Mucosa of rectum (tissue), 2 donors: ENCODE measurements around the gene SDK1.

ENCODE experiments used
- H3K27ac ChIP-seq, 2 donors: one replicate each; pipeline ENCODE4 v1.7.0; 2013; ENCODE audit warnings: inconsistent platforms in 2 of 2, low read depth in 2 of 2, low read length in 2 of 2
- H3K27me3 ChIP-seq, 2 donors: one replicate each; pipeline ENCODE4 v1.7.0; 2013; ENCODE audit warnings: low read length in 2 of 2; ENCODE audit not compliant: control insufficient read depth in 2 of 2, insufficient read depth in 2 of 2
- H3K36me3 ChIP-seq, 2 donors: one replicate each; pipeline ENCODE4 v1.7.0; 2013; ENCODE audit warnings: low read length in 2 of 2; ENCODE audit not compliant: control insufficient read depth in 2 of 2, insufficient read depth in 2 of 2
- H3K4me1 ChIP-seq, 2 donors: one replicate each; pipeline ENCODE4 v1.7.0; 2013; ENCODE audit warnings: low read length in 2 of 2, mild to moderate bottlenecking in 1 of 2; ENCODE audit not compliant: control insufficient read depth in 2 of 2, insufficient read depth in 2 of 2
- H3K4me3 ChIP-seq, 2 donors: one replicate each; pipeline ENCODE4 v1.7.0; 2013; ENCODE audit warnings: low read length in 2 of 2
- H3K9ac ChIP-seq, 2 donors: one replicate each; pipeline ENCODE4 v1.7.0; 2013; ENCODE audit warnings: low read length in 2 of 2, low read depth in 1 of 2, mild to moderate bottlenecking in 1 of 2
- H3K9me3 ChIP-seq, 2 donors: one replicate each; pipeline ENCODE4 v1.7.0; 2013; ENCODE audit warnings: low read length in 2 of 2; ENCODE audit not compliant: control insufficient read depth in 2 of 2
- donor health status: healthy.
- donor health status: Normal muscosa, but diverticular disease.

The SDK1 gene

DNA sequence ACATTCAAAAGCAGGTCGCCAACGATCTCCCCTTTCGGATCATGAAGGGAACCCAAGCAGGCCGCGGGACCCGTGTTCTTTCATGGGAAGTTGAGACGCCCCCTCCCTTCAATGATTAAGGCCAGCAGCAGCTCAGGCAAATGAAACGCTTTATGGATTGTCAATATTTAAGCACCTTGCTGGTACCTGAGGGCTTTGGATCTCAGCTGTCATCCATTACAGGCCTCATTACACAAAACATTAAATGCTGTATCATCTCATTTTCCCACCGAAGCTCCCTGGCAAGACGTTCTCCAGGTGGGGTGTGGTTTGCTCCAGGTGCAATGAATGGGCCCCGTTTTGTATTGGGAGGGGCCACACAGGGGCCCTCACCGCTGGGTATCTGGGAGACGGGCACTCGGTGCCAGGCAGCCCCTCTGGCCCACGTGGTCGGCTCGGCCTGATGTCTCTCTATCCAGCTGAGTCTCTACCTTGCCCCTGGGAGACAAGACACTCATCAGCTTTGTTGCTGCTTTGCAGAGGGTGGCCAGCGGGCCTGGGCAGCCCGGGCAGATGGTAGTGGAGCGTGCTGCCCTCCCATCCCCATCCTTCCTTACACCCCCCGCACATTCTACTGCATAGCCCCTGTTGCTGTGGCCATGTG is 925.0 kb downstream of the SDK1 start:
- H3K27ac ChIP-seq, result no peak overlapping the region
- no peaks in the 10 kb centered on the region for H3K27me3 ChIP-seq
- no peak overlapping the region for H3K9ac ChIP-seq
- H3K9me3 ChIP-seq, result no peaks in the 10 kb centered on the region
- no peak overlapping the region for H3K4me3 ChIP-seq
- peaks cover 0 to 2% of the 10 kb centered on the region in 2 donors for H3K36me3 ChIP-seq
- no peaks in the 10 kb centered on the region for H3K4me1 ChIP-seq

DNA sequence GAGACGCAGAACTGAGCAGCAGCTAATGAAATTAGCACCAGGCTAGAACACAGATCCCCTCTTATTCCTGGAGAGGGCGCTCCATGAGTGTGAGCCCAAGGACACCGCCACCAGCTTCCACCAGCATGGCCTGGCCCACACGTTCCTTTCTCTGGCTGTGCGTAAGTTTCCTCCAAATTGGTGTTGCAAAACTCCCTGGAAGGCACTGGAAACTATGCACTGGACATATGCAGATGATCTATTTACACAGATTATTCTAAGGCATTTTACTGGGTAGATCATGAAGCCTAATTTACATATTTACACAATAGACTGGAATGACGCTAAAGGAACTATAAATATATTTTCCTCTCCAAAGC is 925.5 kb downstream of the SDK1 start:
- no peak overlapping the region for H3K4me3 ChIP-seq
- no peaks in the 10 kb centered on the region for H3K4me1 ChIP-seq
- peaks cover 0 to 2% of the 10 kb centered on the region in 2 donors for H3K36me3 ChIP-seq
- H3K9me3 ChIP-seq, result no peaks in the 10 kb centered on the region
- H3K9ac ChIP-seq, result no peak overlapping the region
- no peaks in the 10 kb centered on the region for H3K27me3 ChIP-seq
- no peak overlapping the region for H3K27ac ChIP-seq

DNA sequence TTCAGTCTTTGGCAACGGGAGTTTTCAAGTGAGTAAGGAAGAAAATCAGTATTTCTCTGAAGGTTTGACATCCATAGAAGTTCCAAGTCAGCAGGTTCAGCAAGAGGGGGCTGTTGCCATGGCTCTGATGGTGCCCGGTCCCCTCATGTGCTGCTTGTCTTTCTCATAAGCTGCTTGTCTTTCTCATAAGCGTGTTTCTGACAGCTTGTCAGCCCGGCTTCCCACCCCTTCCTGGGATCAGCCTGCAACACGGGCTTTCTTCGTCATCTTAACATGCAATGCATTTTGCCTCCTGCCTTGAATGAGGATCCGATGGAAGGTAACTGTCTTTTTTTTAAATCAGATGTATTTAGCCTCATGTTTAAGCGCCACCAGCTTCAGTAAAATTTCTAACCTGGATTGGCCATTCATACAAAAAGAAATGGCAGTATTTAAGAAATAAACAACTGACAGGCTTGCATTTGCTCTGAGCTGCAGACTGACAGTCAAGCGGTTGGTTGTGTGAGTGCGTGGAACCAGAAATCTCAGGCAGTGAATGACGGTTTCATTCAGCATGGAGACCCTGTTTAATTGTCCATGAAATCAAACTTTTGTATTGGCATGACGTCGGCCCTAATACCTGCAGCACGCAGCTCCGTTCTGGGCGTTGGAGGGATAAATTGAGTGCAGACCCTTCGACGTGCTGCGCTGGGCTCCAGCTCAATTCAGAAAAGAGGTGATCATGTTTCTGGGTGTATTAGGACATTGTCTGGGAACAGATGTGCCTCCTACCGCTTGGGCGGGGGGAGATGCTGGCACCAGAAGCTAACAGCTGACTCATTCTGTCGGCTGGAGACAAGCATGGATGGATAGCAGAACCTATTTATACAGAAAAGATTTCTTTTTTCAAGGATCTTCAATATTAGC is 926.3 kb downstream of the SDK1 start:
- no peak overlapping the region for H3K4me3 ChIP-seq

DNA sequence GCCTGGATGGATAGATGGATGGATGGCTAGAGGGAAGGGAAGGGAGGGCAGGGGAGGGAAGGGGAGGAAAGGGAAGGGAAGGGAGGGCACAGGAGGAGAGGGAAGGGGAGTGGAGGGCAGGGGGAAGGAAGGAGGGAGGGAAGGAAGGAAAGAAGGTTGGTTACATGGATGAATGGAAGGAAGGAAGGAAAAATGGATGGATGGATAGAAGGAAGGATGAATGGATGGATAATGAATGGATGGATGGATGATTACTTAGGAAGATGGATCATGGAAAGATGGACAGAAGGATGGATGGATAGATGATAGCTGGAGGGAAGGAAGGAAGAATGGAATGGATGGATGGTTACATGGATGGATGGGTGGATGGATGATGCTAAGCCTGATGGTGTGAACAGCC is 929.3 kb downstream of the SDK1 start:
- H3K4me1 ChIP-seq, result no peaks in the 10 kb centered on the region
- no peaks in the 10 kb centered on the region for H3K9me3 ChIP-seq
- H3K4me3 ChIP-seq, result no peak overlapping the region
- no peak overlapping the region for H3K27ac ChIP-seq
- H3K9ac ChIP-seq, result no peak overlapping the region
- H3K36me3 ChIP-seq, result no peaks in the 10 kb centered on the region
- H3K27me3 ChIP-seq, result no peaks in the 10 kb centered on the region

More for the DNA sequence above, 926.3 kb downstream of the SDK1 start:
- Histone ChIP-seq H3K9ac (no peak overlapping the region), H3K36me3 (peaks cover 0 to 2% of the 10 kb centered on the region in 2 donors), H3K4me1 (no peaks in the 10 kb centered on the region), H3K9me3 (no peaks in the 10 kb centered on the region), H3K27ac (no peak overlapping the region), H3K27me3 (no peaks in the 10 kb centered on the region)

DNA sequence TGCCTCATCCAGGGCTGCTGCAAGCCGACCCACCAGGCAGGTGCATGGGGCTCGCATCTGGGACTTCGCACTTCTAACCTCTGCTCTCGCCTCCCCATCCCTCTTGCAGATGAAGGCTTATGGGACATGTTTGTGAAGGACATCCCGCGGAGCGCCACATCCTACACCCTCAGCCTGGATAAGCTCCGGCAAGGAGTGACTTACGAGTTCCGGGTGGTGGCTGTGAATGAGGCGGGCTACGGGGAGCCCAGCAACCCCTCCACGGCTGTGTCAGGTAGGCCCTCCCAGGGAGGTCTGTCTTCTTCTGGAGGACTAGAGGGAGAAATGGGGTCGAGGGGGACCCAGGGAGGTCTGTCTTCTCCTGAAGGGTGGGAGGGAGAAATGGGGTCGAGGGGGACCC is 932.1 kb downstream of the SDK1 start:
- Histone ChIP-seq H3K4me1 (no peaks in the 10 kb centered on the region), H3K9me3 (no peaks in the 10 kb centered on the region), H3K4me3 (no peak overlapping the region), H3K27me3 (no peaks in the 10 kb centered on the region), H3K36me3 (no peaks in the 10 kb centered on the region), H3K9ac (no peak overlapping the region), H3K27ac (no peak overlapping the region)

DNA sequence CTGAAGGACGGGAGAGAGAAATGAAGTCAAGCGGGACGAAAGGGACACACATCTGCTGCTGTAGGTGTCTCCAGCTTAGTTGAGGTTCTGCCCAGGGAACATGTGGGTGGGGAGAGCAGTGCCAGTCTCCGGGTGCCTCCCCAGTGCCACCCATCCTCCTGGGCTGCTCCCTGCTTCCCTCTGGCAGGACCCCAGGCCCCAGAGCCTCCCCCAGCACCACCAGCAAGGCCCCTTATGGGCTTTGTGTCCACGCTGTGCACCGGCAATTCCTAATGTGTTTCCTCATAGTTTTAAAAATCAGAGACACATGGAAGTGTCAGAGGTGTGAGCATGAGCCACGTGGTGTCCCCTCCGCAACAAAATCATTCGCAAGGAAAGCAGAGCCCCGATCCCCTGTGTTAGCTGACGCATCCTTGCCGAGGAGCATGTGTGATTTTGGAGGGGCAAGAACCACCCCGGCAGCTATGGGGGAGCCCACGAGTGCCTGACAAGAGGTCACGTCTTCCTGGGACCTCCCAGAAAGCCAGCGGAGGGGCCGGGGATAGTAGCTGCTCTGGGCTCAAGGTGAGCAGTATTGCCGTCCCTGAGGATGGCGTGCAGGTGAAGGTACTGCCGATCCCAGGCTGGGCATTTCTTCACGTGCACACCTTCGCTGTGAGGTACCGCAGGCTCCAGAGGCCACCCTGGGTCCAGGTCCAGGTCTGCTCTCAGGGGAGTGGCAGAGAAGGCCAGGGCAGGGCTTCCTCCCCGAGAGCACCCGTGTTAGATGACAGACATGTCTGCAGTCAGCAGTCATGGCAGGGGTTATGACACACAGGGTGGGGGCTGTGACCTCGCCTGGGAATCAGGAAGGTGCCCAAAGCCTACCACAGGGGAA is 932.8 kb downstream of the SDK1 start:
- Histone ChIP-seq H3K27ac (no peak overlapping the region), H3K9me3 (no peaks in the 10 kb centered on the region), H3K27me3 (no peaks in the 10 kb centered on the region), H3K4me3 (no peak overlapping the region), H3K9ac (no peak overlapping the region), H3K4me1 (no peaks in the 10 kb centered on the region), H3K36me3 (no peaks in the 10 kb centered on the region)

DNA sequence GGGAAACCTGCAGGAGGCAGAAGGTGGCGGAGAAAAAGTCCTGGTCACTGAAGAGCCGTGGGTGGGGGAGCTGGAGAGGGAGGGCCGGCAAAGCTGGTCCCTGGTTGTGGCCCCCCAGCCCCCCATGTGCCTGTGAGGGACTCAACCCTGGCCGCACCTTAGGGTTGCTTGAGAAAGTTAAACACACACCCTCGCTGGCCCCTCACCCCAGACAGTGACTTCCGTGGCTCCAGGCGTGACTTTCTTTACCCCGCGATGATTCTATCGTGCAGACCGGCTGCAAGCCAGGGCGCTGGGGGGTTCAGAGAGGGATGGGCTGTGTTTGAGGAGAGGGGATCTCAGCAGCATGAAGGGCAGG is 933.4 kb downstream of the SDK1 start:
- H3K36me3 ChIP-seq, result no peaks in the 10 kb centered on the region
- H3K4me1 ChIP-seq, result no peaks in the 10 kb centered on the region
- H3K27me3 ChIP-seq, result no peaks in the 10 kb centered on the region
- no peaks in the 10 kb centered on the region for H3K9me3 ChIP-seq
- no peak overlapping the region for H3K27ac ChIP-seq
- H3K4me3 ChIP-seq, result no peak overlapping the region
- H3K9ac ChIP-seq, result no peak overlapping the region

DNA sequence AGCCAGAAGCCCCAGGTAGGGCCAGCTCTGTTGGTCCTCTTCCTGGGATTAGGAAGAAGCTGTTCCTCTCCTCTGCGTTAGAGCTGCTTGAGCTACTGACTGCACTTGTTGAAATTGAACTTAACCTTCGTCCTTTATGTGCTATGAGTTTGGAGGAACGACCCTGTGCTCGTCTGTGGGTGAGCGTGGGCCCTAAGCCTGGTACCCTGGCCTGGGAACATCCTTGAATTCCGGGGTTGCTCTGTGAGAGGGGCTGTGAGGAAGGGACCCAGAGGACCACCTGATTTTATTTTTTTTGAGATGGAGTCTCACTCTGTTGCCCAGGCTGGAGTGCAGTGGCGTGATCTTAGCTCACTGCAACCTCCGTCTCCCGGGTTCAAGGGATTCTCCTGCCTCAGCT is 933.8 kb downstream of the SDK1 start:
- Histone ChIP-seq H3K27me3 (no peaks in the 10 kb centered on the region), H3K4me3 (no peak overlapping the region), H3K27ac (no peak overlapping the region), H3K4me1 (no peaks in the 10 kb centered on the region), H3K9me3 (no peaks in the 10 kb centered on the region), H3K9ac (no peak overlapping the region), H3K36me3 (no peaks in the 10 kb centered on the region)

DNA sequence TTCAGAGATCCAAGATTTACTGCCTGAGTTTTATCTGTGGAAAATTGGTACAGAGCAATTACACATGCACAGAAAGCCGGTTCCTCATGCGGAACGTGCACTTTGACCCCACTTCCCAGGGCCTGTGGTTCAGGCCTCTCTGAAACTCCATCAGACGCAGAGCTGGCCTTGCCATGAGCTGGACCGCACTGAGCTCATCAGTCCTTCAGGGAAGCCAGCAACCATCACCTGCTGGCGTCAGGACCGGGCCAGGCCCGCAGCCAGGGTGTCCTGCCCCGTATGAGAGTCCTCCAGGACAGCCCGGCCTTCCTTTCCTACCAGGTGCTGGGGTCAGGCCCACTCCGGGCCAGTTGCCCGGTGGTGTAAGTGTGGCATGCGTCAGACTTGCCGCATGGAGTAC is 934.5 kb downstream of the SDK1 start:
- Histone ChIP-seq H3K27me3 (no peaks in the 10 kb centered on the region), H3K4me3 (no peak overlapping the region), H3K9ac (no peak overlapping the region), H3K36me3 (no peaks in the 10 kb centered on the region), H3K27ac (no peak overlapping the region), H3K4me1 (no peaks in the 10 kb centered on the region), H3K9me3 (no peaks in the 10 kb centered on the region)

DNA sequence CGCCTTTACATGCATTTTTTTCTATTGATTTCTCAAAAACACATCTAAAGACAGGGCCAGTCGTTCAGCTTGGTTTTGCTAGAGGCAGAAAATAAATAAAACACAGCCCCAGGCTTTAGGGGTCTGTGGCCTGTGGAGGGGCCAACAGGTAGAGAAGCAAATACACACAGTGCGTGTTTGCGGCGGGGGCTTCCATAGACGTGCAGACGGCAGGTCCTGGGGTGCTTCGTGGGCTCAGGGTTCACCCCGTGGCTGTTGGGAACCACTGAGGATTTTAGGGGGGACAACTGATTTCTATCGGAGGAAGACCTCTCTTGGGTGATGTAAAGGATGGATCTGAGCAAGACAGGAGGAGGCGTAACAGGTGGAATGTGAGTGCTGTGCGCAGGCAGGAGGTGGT is 935.3 kb downstream of the SDK1 start:
- Histone ChIP-seq H3K4me3 (no peak overlapping the region), H3K9me3 (no peaks in the 10 kb centered on the region), H3K27ac (no peak overlapping the region), H3K4me1 (no peaks in the 10 kb centered on the region), H3K36me3 (no peaks in the 10 kb centered on the region), H3K27me3 (no peaks in the 10 kb centered on the region), H3K9ac (no peak overlapping the region)
